GM21529 (cell line): ENCODE results near the gene IL17REL.
"Not testable (repeated sequence)": the region's sequence is repeated elsewhere in the genome, so short reads cannot be mapped to it uniquely, and the experiment has no call there.

ENCODE experiments used
- ATAC-seq: cut with Tn5 transposase; IDR thresholded peaks from one replicate; pipeline ENCODE4 v1.9.1; 2021; ENCODE audit not compliant: unreplicated experiment

The IL17REL gene

GRCh38 chr22:49948116-49948957 is 64.2 kb downstream of the IL17REL start:
- ATAC-seq: no peak

- ATAC-seq: no peak
These were observed 65.3 kb downstream of the IL17REL start for GRCh38 chr22:49947296-49947622.

GRCh38 chr22:49946612-49947295 is 65.8 kb downstream of the IL17REL start:
- ATAC-seq: no peak

- ATAC-seq: not testable (repeated sequence)
These were observed 67.3 kb downstream of the IL17REL start for GRCh38 chr22:49945042-49945794.
